Small intestine (tissue), 7 donors: ENCODE measurements around the gene SLC44A2. TPM values are rescaled to one million over a fixed set of nuclear protein-coding genes. Genes with fewer than 3 reads are reported as not detected.
A peak's percentile ranks its signal among the peaks of the same experiment; 100 is the strongest.

Source experiments
- DNase-seq, 2 donors: peaks; one replicate each; pipeline versions ENCODE4 v3.0.0 to v3.0.0-alpha.2; 2013
- FAIRE-seq: peaks from 2 replicates; lab custom pipeline; 2012; peaks lifted over from hg19 to GRCh38; lab: Jason Lieb, UNC
- H3K27ac ChIP-seq, 3 donors: one replicate each; pipeline ENCODE4 v1.5.1; 2013; ENCODE audit warnings: low read length in 2 of 3, mild to moderate bottlenecking in 2 of 3, control low read depth in 1 of 3, inconsistent platforms in 1 of 3, low read depth in 1 of 3, moderate library complexity in 1 of 3
- H3K27me3 ChIP-seq, 3 donors: one replicate each; pipeline ENCODE4 v1.6.1; 2013; ENCODE audit warnings: low read length in 3 of 3, inconsistent platforms in 1 of 3; ENCODE audit not compliant: control insufficient read depth in 3 of 3, insufficient read depth in 3 of 3
- H3K36me3 ChIP-seq, 3 donors: one replicate each; pipeline ENCODE4 v1.6.1; 2013; ENCODE audit warnings: low read length in 3 of 3, inconsistent platforms in 1 of 3, low read depth in 1 of 3, mild to moderate bottlenecking in 1 of 3, moderate library complexity in 1 of 3; ENCODE audit not compliant: control insufficient read depth in 3 of 3, insufficient read depth in 2 of 3
- H3K4me1 ChIP-seq, 3 donors: one replicate each; pipeline ENCODE4 v1.6.1; 2013; ENCODE audit warnings: low read length in 2 of 3, inconsistent platforms in 1 of 3, low read depth in 1 of 3, mild to moderate bottlenecking in 1 of 3, moderate library complexity in 1 of 3; ENCODE audit not compliant: control insufficient read depth in 3 of 3, insufficient read depth in 2 of 3
- H3K4me3 ChIP-seq, 3 donors: one replicate each; pipeline ENCODE4 v1.5.1; 2013; ENCODE audit warnings: low read length in 3 of 3, control low read depth in 1 of 3, inconsistent platforms in 1 of 3, low read depth in 1 of 3, mild to moderate bottlenecking in 1 of 3, moderate library complexity in 1 of 3
- H3K9me3 ChIP-seq, 2 donors: one replicate each; pipeline ENCODE4 v1.6.1; 2013; ENCODE audit warnings: low read depth in 1 of 2, low read length in 1 of 2; ENCODE audit not compliant: control insufficient read depth in 2 of 2, insufficient read depth in 1 of 2
- WGBS, 3 donors: extraction: QIAGEN DNeasy Blood & Tissue Kit; methylation state at CpG; one replicate each; pipeline ENCODE4 v1.1.7; 2013; 5-methylcytosine and 5-hydroxymethylcytosine counted together
- polyA plus RNA-seq, 4 donors: library from polyadenylated mRNA; stranded (reverse) in 3 of 4; unstranded in 1 of 4; fragments of 200-250 nt in 3 of 4; fragments of 120-200 nt in 1 of 4; gene quantifications; one replicate each; pipeline versions ENCODE4 v1.2.1 to v1.2.3, GENCODE V29; 2013
- donor health status: healthy with polysubstance abuse.
- donor health status: control.
- donor health status: control.
- donor health status: Bipolar disorder and iron deficiency.
- donor health status: healthy.

The SLC44A2 gene
- polyA plus RNA-seq, 4 donors, result 5.7 to 41.6 (median 19.0) TPM

- Histone ChIP-seq H3K27me3 (no peaks in the 10 kb centered on the region), H3K4me3 (no peak overlapping the region), H3K36me3 (peaks cover 0 to 38% (median 3%) of the 10 kb centered on the region in 3 donors), H3K9me3 (no peaks in the 10 kb centered on the region), H3K27ac (peak overlapping the region in 1 of 3 donors; percentile 12), H3K4me1 (peaks cover 0 to 15% (median 0%) of the 10 kb centered on the region in 3 donors)
- DNase-seq (peak; percentile 78 to 88), FAIRE-seq (no peak)
- WGBS, 3 donors, result 15 to 21% (median 19%) methylated on average over 13 to 14 of the region's 14 CpGs
These were observed 19.1 kb downstream of the SLC44A2 start for GRCh38 chr19:10644260-10645007.

GRCh38 chr19:10646456-10647159, 21.3 kb downstream of the SLC44A2 start:
- H3K27me3 ChIP-seq, result no peaks in the 10 kb centered on the region
- no peak for FAIRE-seq
- no peaks in the 10 kb centered on the region for H3K9me3 ChIP-seq
- H3K4me1 ChIP-seq, result peaks cover 0 to 10% (median 0%) of the 10 kb centered on the region in 3 donors
- H3K27ac ChIP-seq, result no peak overlapping the region
- no peak for DNase-seq
- no peak overlapping the region for H3K4me3 ChIP-seq
- peaks cover 0 to 27% (median 3%) of the 10 kb centered on the region in 3 donors for H3K36me3 ChIP-seq
- WGBS, 3 donors, result 88 to 92% (median 88%) methylated on average over 12 of the region's 12 CpGs

GRCh38 chr19:10648360-10648759, 23.0 kb downstream of the SLC44A2 start:
- Histone ChIP-seq H3K4me1 (peaks cover 0 to 19% (median 0%) of the 10 kb centered on the region in 3 donors), H3K27ac (no peak overlapping the region), H3K9me3 (no peaks in the 10 kb centered on the region), H3K36me3 (peaks cover 0 to 13% (median 2%) of the 10 kb centered on the region in 3 donors), H3K27me3 (no peaks in the 10 kb centered on the region), H3K4me3 (no peak overlapping the region)
- 90 to 93% (median 92%) methylated on average over 4 of the region's 4 CpGs for WGBS, 3 donors
- FAIRE-seq (no peak), DNase-seq (no peak)

GRCh38 chr19:10651851-10652250, 26.5 kb downstream of the SLC44A2 start:
- DNase-seq (peak in 1 of 2 donors; percentile 34), FAIRE-seq (no peak)
- Histone ChIP-seq H3K9me3 (no peaks in the 10 kb centered on the region), H3K27ac (peak overlapping the region in 1 of 3 donors; percentile 11), H3K27me3 (no peaks in the 10 kb centered on the region), H3K4me1 (peaks cover 4 to 23% (median 6%) of the 10 kb centered on the region in 3 donors), H3K4me3 (no peak overlapping the region), H3K36me3 (peaks cover 0 to 14% (median 0%) of the 10 kb centered on the region in 3 donors)
- 69 to 92% (median 80%) methylated on average over 4 of the region's 4 CpGs for WGBS, 3 donors

- WGBS, 3 donors, result 0% methylated on average over 14 to 18 of the region's 18 CpGs
- no peaks in the 10 kb centered on the region for H3K27me3 ChIP-seq
- no peak for FAIRE-seq
These were observed 28.1 kb downstream of the SLC44A2 start for GRCh38 chr19:10653482-10653731.

GRCh38 chr19:10653732-10654609, 28.6 kb downstream of the SLC44A2 start, which contains the start of gene ILF3:
ILF3 (plus strand) TSS chr19:10654346; CDS start chr19:10670606, 16,260 bp downstream.
- peak within 1 kb of the TSS; percentile 97 to 100 (median 97) for H3K27ac ChIP-seq
- FAIRE-seq (no peak), DNase-seq (peak; percentile 100)
- H3K27me3 ChIP-seq, result no peaks in the 10 kb centered on the region
- WGBS, 3 donors, result 0% methylated on average over 58 to 91 of the region's 91 CpGs
- peaks cover 4 to 26% (median 6%) of the 10 kb centered on the region in 3 donors for H3K4me1 ChIP-seq
- peaks cover 0 to 23% (median 0%) of the 10 kb centered on the region in 3 donors for H3K36me3 ChIP-seq
- no peaks in the 10 kb centered on the region for H3K9me3 ChIP-seq
- peak within 1 kb of the TSS; percentile 88 to 94 (median 94) for H3K4me3 ChIP-seq

More at GRCh38 chr19:10653482-10653731, 28.1 kb downstream of the SLC44A2 start:
- Histone ChIP-seq H3K27ac (peak overlapping the region; percentile 97 to 100 (median 97)), H3K9me3 (no peaks in the 10 kb centered on the region), H3K4me1 (peaks cover 4 to 23% (median 6%) of the 10 kb centered on the region in 3 donors), H3K4me3 (peak overlapping the region; percentile 84 to 94 (median 88)), H3K36me3 (peaks cover 0 to 23% (median 0%) of the 10 kb centered on the region in 3 donors)
- DNase-seq, result no peak

GRCh38 chr19:10654610-10655456, 29.5 kb downstream of the SLC44A2 start:
- Histone ChIP-seq H3K27ac (peak overlapping the region; percentile 52 to 97 (median 92)), H3K27me3 (no peaks in the 10 kb centered on the region), H3K4me3 (peak overlapping the region; percentile 88 to 94 (median 94)), H3K4me1 (peaks cover 4 to 32% (median 6%) of the 10 kb centered on the region in 3 donors), H3K9me3 (no peaks in the 10 kb centered on the region), H3K36me3 (peaks cover 0 to 24% (median 0%) of the 10 kb centered on the region in 3 donors)
- 0 to 1% (median 0%) methylated on average over 57 to 73 of the region's 73 CpGs for WGBS, 3 donors
- FAIRE-seq (no peak), DNase-seq (peak; percentile 35 to 86)
